Gastrocnemius medialis (tissue), 4 donors: ENCODE results near the gene ZFP91.

Experiments used
- CTCF ChIP-seq, 5 experiments: fragments of 450-650 bp in 3 of 5; fragments of 200-600 bp in 2 of 5; sonication (generic) in 2 of 5; IDR thresholded peaks in 4 of 5; conservative IDR thresholded peaks in 1 of 5; 1 replicate in 4 of 5; 2 replicates in 1 of 5; pipeline ENCODE4 v1.5.1; 2016 to 2019; ENCODE audit warnings: antibody characterized with exemption in 5 of 5, mild to moderate bottlenecking in 3 of 5, moderate library complexity in 3 of 5
- POLR2A ChIP-seq, 2 donors: fragments of 450-650 bp; IDR thresholded peaks; one replicate each; pipeline ENCODE4 v1.6.1; 2017; ENCODE audit warnings: antibody characterized with exemption in 2 of 2, mild to moderate bottlenecking in 2 of 2, moderate library complexity in 2 of 2

GRCh38 chr11:58639103-58639502 is 60.2 kb downstream of the ZFP91 start:
- TF ChIP-seq CTCF (IDR thresholded peaks at IDR 0.05 in 4 of 5, conservative IDR thresholded peaks at IDR 0.05 in 1 of 5) = no peak
- TF ChIP-seq POLR2A (IDR thresholded peaks at IDR 0.05) = no peak
